ENCODE measurements around the gene PXYLP1.

Gene PXYLP1

GRCh38 chr3:141302364-141303141 is 70.9 kb downstream of the PXYLP1 start:
- no peak overlapping the region for H3K27ac ChIP-seq (replicated peaks)
- H3K4me3 ChIP-seq (replicated peaks; ENCODE audit: insufficient read depth, low read length): no peak overlapping the region
- H3K27me3 ChIP-seq (ENCODE audit: insufficient read depth, poor library complexity, severe bottlenecking): no peaks in the 10 kb centered on the region
- TF ChIP-seq CTCF (IDR thresholded peaks at IDR 0.05; ENCODE audit: insufficient read depth, low read length) (no peak), REST (IDR thresholded peaks at IDR 0.05; ENCODE audit: insufficient replicate concordance, low read depth) (no peak), GABPA (IDR thresholded peaks at IDR 0.05; ENCODE audit: low read depth) (no peak), SPI1 (IDR thresholded peaks at IDR 0.05; ENCODE audit: borderline replicate concordance, low read depth) (no peak), POLR2AphosphoS5 (IDR thresholded peaks at IDR 0.05; ENCODE audit: low read depth) (no peak)
- no peak for DNase-seq (ENCODE audit: low read depth in 1 of 2, low spot score in 1 of 2)

DNA sequence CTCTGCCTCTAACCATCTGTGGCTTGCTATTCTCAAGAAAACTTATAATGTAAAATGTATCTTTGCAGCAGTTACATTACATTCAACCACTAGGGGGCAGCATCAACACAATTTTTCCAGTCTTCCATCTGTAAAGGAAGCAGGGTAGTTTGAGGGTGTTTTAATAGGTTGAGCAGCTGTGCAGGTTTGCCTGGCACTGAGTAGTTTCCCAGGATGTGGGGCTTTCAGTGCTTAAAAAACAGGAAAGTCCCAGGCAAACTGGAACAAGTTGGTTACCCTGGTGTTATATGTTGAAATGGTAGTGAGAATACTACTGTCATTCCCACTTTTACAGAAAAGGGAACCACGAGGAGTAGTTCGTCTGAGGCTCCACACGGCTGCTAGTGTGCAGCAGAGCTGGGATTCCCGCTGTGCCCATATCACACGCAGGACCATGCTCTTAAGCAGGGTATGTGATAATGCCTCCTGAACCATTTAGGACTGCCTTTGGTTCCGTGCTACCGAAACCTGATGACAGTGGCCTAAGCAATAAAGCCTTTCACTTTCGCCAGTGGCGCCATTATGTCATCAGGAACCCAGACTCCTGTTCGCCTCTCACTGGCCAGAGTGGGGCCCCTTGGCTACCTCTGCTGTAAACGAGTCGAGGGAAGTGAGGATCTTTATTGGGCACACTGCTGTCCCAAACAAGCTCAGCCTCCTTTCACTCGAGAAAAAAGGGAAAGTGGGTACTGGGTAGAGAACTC is 72.0 kb downstream of the PXYLP1 start:
- peak; percentile 51 to 75 for DNase-seq (ENCODE audit: low read depth in 1 of 2, low spot score in 1 of 2)
- H3K27ac ChIP-seq (replicated peaks): no peak overlapping the region
- H3K27me3 ChIP-seq (ENCODE audit: insufficient read depth, poor library complexity, severe bottlenecking): no peaks in the 10 kb centered on the region
- no peak overlapping the region for H3K4me3 ChIP-seq (replicated peaks; ENCODE audit: insufficient read depth, low read length)
- TF ChIP-seq REST (IDR thresholded peaks at IDR 0.05; ENCODE audit: insufficient replicate concordance, low read depth) (no peak), CTCF (IDR thresholded peaks at IDR 0.05; ENCODE audit: insufficient read depth, low read length) (peak; percentile 62)

DNA sequence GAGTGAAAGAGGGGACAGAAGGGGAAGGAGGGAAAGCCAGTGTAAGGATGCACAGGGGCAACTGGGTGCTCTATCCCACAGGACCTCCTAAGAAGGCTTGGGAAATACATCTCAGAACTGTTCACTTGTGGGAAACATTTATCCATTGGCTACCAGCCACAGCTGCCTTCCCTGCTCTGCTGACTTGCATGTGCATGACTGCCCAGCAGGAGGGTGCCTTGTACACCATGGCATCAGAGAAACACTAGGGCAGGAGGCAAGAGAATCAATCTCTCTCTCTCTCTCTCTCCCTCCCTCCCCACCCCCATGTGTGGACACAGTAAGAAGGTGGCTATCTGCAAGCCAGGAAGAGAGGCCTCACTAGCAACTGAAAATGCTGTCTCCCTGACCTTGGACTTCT is 73.8 kb downstream of the PXYLP1 start:
- DNase-seq (ENCODE audit: low read depth in 1 of 2, low spot score in 1 of 2): no peak
- no peak overlapping the region for H3K4me3 ChIP-seq (replicated peaks; ENCODE audit: insufficient read depth, low read length)
- H3K27ac ChIP-seq (replicated peaks): no peak overlapping the region
- no peak for TF ChIP-seq CTCF (IDR thresholded peaks at IDR 0.05; ENCODE audit: insufficient read depth, low read length)
- no peak for TF ChIP-seq GABPA (IDR thresholded peaks at IDR 0.05; ENCODE audit: low read depth)
- no peak for TF ChIP-seq REST (IDR thresholded peaks at IDR 0.05; ENCODE audit: insufficient replicate concordance, low read depth)
- no peak for TF ChIP-seq POLR2AphosphoS5 (IDR thresholded peaks at IDR 0.05; ENCODE audit: low read depth)
- TF ChIP-seq SPI1 (IDR thresholded peaks at IDR 0.05; ENCODE audit: borderline replicate concordance, low read depth): no peak
- no peaks in the 10 kb centered on the region for H3K27me3 ChIP-seq (ENCODE audit: insufficient read depth, poor library complexity, severe bottlenecking)
